Small intestine (tissue), 7 donors: ENCODE measurements around the gene CRISPLD2. TPM values are rescaled to one million over a fixed set of nuclear protein-coding genes. Genes with fewer than 3 reads are reported as not detected.

ENCODE experiments used
- DNase-seq, 2 donors: peaks; one replicate each; pipeline versions ENCODE4 v3.0.0 to v3.0.0-alpha.2; 2013
- FAIRE-seq: peaks from 2 replicates; lab custom pipeline; 2012; peaks lifted over from hg19 to GRCh38; lab: Jason Lieb, UNC
- H3K27ac ChIP-seq, 3 donors: one replicate each; pipeline ENCODE4 v1.5.1; 2013; ENCODE audit warnings: low read length in 2 of 3, mild to moderate bottlenecking in 2 of 3, control low read depth in 1 of 3, inconsistent platforms in 1 of 3, low read depth in 1 of 3, moderate library complexity in 1 of 3
- H3K27me3 ChIP-seq, 3 donors: one replicate each; pipeline ENCODE4 v1.6.1; 2013; ENCODE audit warnings: low read length in 3 of 3, inconsistent platforms in 1 of 3; ENCODE audit not compliant: control insufficient read depth in 3 of 3, insufficient read depth in 3 of 3
- H3K36me3 ChIP-seq, 3 donors: one replicate each; pipeline ENCODE4 v1.6.1; 2013; ENCODE audit warnings: low read length in 3 of 3, inconsistent platforms in 1 of 3, low read depth in 1 of 3, mild to moderate bottlenecking in 1 of 3, moderate library complexity in 1 of 3; ENCODE audit not compliant: control insufficient read depth in 3 of 3, insufficient read depth in 2 of 3
- H3K4me1 ChIP-seq, 3 donors: one replicate each; pipeline ENCODE4 v1.6.1; 2013; ENCODE audit warnings: low read length in 2 of 3, inconsistent platforms in 1 of 3, low read depth in 1 of 3, mild to moderate bottlenecking in 1 of 3, moderate library complexity in 1 of 3; ENCODE audit not compliant: control insufficient read depth in 3 of 3, insufficient read depth in 2 of 3
- H3K4me3 ChIP-seq, 3 donors: one replicate each; pipeline ENCODE4 v1.5.1; 2013; ENCODE audit warnings: low read length in 3 of 3, control low read depth in 1 of 3, inconsistent platforms in 1 of 3, low read depth in 1 of 3, mild to moderate bottlenecking in 1 of 3, moderate library complexity in 1 of 3
- H3K9me3 ChIP-seq, 2 donors: one replicate each; pipeline ENCODE4 v1.6.1; 2013; ENCODE audit warnings: low read depth in 1 of 2, low read length in 1 of 2; ENCODE audit not compliant: control insufficient read depth in 2 of 2, insufficient read depth in 1 of 2
- WGBS, 3 donors: extraction: QIAGEN DNeasy Blood & Tissue Kit; methylation state at CpG; one replicate each; pipeline ENCODE4 v1.1.7; 2013; 5-methylcytosine and 5-hydroxymethylcytosine counted together
- polyA plus RNA-seq, 4 donors: library from polyadenylated mRNA; stranded (reverse) in 3 of 4; unstranded in 1 of 4; fragments of 200-250 nt in 3 of 4; fragments of 120-200 nt in 1 of 4; gene quantifications; one replicate each; pipeline versions ENCODE4 v1.2.1 to v1.2.3, GENCODE V29; 2013
- donor health status: healthy with polysubstance abuse.
- donor health status: control.
- donor health status: control.
- donor health status: Bipolar disorder and iron deficiency.
- donor health status: healthy.

CRISPLD2 gene
- polyA plus RNA-seq, 4 donors: 0.89 to 31.4 (median 4.9) TPM

DNA sequence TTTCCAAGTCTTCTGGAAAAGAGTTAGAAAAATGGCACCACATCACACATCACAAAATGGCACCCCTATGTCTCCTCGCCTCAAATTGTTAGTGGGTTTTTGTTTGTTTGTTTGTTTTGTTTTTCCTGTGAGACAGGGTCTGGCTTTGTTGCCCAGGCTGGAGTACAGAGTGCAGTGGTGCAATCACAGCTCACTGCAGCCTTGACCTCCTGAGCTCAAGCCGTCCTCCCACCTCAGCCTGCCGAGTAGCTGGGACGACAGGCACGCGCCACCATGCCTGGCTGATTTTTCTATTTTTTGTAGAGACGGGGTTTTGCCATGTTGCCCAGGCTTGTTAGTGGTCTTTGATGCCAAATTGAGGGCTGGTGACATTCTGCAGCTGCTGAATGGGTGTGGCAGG is 3.8 kb upstream of the CRISPLD2 start:
- H3K4me3 ChIP-seq: no peak overlapping the region
- DNase-seq (no peak), FAIRE-seq (no peak)
- 71 to 81% (median 73%) methylated on average over 7 of the region's 7 CpGs for WGBS, 3 donors
- H3K27ac ChIP-seq: no peak overlapping the region
- H3K27me3 ChIP-seq: peaks cover 0 to 32% (median 0%) of the 10 kb centered on the region in 3 donors
- no peaks in the 10 kb centered on the region for H3K36me3 ChIP-seq
- peaks cover 0 to 7% of the 10 kb centered on the region in 2 donors for H3K9me3 ChIP-seq
- peaks cover 0 to 6% (median 0%) of the 10 kb centered on the region in 3 donors for H3K4me1 ChIP-seq

DNA sequence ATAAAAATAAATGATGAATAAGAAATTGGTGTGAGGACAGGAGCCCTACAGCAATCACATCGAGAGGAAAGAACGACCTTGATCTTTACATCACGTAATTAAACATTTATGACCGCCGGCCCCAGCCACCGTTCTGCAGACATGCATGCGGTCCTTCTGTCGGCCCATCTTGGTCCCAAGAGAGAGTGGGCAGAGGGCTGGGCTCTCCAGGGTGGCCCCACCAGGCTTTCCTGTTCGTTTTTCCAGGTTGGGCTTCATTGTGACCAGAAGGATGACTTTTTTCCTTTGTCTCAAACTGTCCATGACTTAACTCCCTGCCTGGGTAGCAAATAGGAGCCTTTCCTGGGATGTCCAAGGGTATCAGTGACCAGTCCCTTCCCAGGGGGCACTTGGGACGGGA is 3.3 kb upstream of the CRISPLD2 start:
- Histone ChIP-seq H3K4me3 (no peak overlapping the region), H3K9me3 (peaks cover 0 to 5% of the 10 kb centered on the region in 2 donors), H3K27me3 (peaks cover 0 to 36% (median 0%) of the 10 kb centered on the region in 3 donors), H3K4me1 (peaks cover 0 to 6% (median 0%) of the 10 kb centered on the region in 3 donors), H3K27ac (no peak overlapping the region), H3K36me3 (no peaks in the 10 kb centered on the region)
- FAIRE-seq (no peak), DNase-seq (no peak)
- 21 to 84% (median 45%) methylated on average over 10 of the region's 10 CpGs for WGBS, 3 donors

DNA sequence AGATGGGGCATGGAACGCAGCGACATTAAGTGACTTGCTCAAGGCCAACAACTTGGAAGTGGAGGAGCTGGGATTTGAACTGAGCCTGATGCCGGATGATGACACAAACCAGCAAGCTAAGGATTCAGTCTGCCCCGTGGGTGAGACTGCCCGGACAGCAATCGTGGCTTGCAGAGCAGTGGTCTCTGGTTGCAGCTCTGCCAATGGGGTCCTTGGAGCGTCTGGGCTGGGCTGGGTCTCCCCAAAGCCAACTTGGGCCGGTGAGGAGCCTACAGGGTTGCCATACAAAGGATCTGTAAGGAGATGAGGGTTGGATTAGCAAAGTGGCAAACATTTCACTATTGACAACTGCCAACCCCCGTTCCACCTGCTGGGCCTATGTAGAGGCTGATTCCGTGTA is 2.6 kb upstream of the CRISPLD2 start:
- Histone ChIP-seq H3K27ac (no peak overlapping the region), H3K9me3 (peaks cover 0 to 4% of the 10 kb centered on the region in 2 donors), H3K36me3 (no peaks in the 10 kb centered on the region), H3K4me1 (peaks cover 0 to 6% (median 0%) of the 10 kb centered on the region in 3 donors), H3K27me3 (peaks cover 0 to 36% (median 0%) of the 10 kb centered on the region in 3 donors), H3K4me3 (no peak overlapping the region)
- FAIRE-seq (no peak), DNase-seq (no peak)
- 87 to 89% (median 87%) methylated on average over 10 of the region's 10 CpGs for WGBS, 3 donors

DNA sequence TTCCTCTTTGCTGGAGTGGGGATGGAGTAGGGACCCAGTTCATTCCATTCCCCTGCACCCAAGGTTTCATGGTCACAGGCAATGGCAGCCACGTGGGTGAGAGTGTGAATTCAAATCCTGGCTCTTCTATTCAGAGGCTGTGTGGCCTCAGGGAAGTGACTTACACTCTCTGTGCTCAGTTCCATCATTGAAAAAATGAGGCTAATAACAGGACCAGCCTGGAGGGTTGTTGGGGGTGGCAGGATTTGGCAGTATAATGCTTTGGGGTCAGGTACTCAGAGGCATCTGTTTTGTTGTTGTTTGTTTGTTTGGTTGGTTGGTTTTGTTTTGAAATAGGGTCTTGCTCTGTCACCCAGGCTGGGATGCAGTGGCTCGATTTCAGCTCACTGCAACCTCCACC is 2.2 kb upstream of the CRISPLD2 start:
- H3K4me1 ChIP-seq: peaks cover 0 to 6% (median 0%) of the 10 kb centered on the region in 3 donors
- WGBS, 3 donors: 43 to 82% (median 78%) methylated on average over 2 of the region's 2 CpGs

DNA sequence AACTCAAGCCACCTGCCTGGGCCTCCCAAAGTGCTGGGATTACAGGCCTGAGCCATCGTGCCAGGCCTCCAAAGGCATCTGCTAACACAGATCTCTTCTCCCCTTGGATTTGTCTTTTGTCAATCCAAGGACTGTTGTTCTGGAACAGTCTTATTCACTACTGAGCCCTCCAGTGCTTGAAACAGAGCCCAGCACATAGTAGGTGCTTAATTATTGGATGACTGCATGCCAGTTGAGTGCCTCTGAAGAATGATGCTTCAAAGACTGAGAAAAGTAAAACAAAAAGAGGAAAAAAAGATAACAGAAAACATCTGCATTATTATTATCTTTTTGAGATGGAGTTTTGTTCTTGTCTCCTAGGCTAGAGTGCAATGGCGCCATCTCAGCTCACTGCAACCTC is 1.7 kb upstream of the CRISPLD2 start:
- no peak overlapping the region for H3K4me3 ChIP-seq
- peaks cover 0 to 6% (median 0%) of the 10 kb centered on the region in 3 donors for H3K4me1 ChIP-seq
- H3K9me3 ChIP-seq: peaks cover 0 to 4% of the 10 kb centered on the region in 2 donors
- no peaks in the 10 kb centered on the region for H3K36me3 ChIP-seq
- WGBS, 3 donors: 47 to 76% (median 70%) methylated on average over 2 of the region's 2 CpGs
- FAIRE-seq (no peak), DNase-seq (no peak)
- H3K27me3 ChIP-seq: peaks cover 0 to 40% (median 0%) of the 10 kb centered on the region in 3 donors
- no peak overlapping the region for H3K27ac ChIP-seq

More for the DNA sequence above, 2.2 kb upstream of the CRISPLD2 start:
- DNase-seq (no peak), FAIRE-seq (no peak)
- H3K9me3 ChIP-seq: peaks cover 0 to 4% of the 10 kb centered on the region in 2 donors
- no peak overlapping the region for H3K27ac ChIP-seq
- H3K4me3 ChIP-seq: no peak overlapping the region
- H3K36me3 ChIP-seq: no peaks in the 10 kb centered on the region
- H3K27me3 ChIP-seq: peaks cover 0 to 39% (median 0%) of the 10 kb centered on the region in 3 donors

DNA sequence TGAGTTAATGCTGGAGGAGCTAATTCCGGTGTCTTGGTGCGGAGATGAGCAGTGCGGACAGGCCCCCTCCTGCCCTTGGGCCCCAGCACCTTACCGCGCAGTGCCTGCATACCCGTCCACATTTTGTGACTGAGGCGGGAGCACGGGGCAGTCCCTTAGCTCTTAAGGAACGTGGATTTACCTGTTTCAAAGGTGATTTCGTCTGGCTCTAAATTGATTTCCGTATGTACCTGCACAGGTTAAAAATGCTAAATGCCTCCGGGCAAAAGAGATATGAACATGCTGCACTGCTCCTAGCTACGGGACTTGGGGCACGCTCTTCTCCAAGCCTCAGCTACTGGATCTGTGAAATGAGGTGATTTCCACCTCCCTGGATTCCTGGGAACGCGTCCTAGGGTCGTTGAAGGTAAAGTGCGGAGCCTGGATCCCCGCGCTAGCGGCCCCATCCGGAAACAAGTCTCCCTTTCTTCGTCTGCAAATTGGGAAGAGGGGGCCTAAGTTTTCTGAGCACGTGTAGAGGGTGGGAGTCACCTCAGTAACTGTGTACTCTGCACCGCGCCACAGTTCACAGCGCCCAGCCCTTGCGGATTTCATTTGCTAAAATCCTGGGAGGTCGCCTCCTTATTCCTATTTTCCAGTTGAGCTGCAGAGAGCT is 669 bp upstream of the CRISPLD2 start:
- Histone ChIP-seq H3K27me3 (peaks cover 0 to 40% (median 0%) of the 10 kb centered on the region in 3 donors), H3K27ac (no peak overlapping the region), H3K4me1 (peaks cover 0 to 6% (median 0%) of the 10 kb centered on the region in 3 donors), H3K36me3 (no peaks in the 10 kb centered on the region), H3K4me3 (no peak overlapping the region), H3K9me3 (no peaks in the 10 kb centered on the region)
- DNase-seq: no peak
- WGBS, 3 donors: 29 to 54% (median 39%) methylated on average over 29 of the region's 29 CpGs
- no peak for FAIRE-seq

DNA sequence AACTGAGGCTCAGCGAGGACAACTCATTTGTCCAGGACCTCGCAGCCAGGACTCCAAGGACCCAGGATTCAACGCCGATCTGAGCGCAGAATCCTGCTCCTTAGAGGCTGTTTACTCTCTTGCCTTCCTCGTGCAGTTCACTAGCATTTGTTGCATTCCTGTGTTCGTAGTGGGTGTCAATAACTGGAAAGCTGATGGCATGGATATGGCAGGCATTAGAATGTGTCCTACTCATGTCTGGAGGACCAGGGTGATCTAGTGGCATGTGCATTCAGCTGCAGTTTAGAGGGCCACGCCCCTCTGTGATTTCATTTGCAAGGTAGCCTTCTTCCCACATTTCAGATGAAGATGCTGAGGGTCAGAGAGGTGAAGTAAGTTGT is 510 bp downstream of the CRISPLD2 start:
- H3K27me3 ChIP-seq: peaks cover 0 to 35% (median 0%) of the 10 kb centered on the region in 3 donors
- no peaks in the 10 kb centered on the region for H3K9me3 ChIP-seq
- no peak for FAIRE-seq
- peak overlapping the region; percentile 2 to 61 (median 42) for H3K4me3 ChIP-seq
- no peaks in the 10 kb centered on the region for H3K36me3 ChIP-seq
- peaks cover 0 to 6% (median 0%) of the 10 kb centered on the region in 3 donors for H3K4me1 ChIP-seq
- 17 to 44% (median 43%) methylated on average over 8 of the region's 8 CpGs for WGBS, 3 donors
- H3K27ac ChIP-seq: peak overlapping the region in 2 of 3 donors; percentile 18 to 90
- DNase-seq: no peak

DNA sequence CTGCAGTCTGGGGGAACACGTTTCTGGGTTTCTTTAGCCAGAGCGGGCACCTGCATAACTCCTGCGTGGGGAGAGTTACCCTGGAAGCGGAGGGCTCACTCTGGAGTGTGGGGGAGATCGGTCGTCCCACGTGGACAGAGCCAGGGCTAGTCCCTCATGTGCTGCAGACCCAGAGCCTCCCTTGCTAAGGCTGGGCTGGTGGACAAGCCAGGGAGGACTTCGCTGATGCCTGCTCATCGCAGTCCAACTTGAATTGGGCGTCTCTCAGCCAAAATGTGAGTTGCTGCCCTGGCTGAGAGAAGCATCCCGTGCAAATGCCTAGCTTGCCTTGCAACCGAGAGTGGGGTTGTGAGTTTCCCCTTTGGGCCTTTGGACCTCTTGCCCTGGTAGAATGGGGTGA is 986 bp downstream of the CRISPLD2 start:
- peaks cover 0 to 6% (median 0%) of the 10 kb centered on the region in 3 donors for H3K4me1 ChIP-seq
- H3K9me3 ChIP-seq: no peaks in the 10 kb centered on the region
- H3K4me3 ChIP-seq: peak overlapping the region; percentile 21 to 61 (median 42)
- WGBS, 3 donors: 61 to 68% (median 64%) methylated on average over 12 of the region's 12 CpGs
- peak overlapping the region in 1 of 3 donors; percentile 90 for H3K27ac ChIP-seq
- DNase-seq (no peak), FAIRE-seq (no peak)
- H3K27me3 ChIP-seq: peaks cover 0 to 35% (median 0%) of the 10 kb centered on the region in 3 donors
- no peaks in the 10 kb centered on the region for H3K36me3 ChIP-seq
